NCI-H2171 treated with DMSO at 0.1 percent for 48 hours (cell line): Measurements from ENCODE around the gene HAPSTR1.

ENCODE experiments used
- DNase-seq: peaks from one replicate; lab custom pipeline; 2025; lab: John Stamatoyannopoulos, UW

Gene HAPSTR1

DNA sequence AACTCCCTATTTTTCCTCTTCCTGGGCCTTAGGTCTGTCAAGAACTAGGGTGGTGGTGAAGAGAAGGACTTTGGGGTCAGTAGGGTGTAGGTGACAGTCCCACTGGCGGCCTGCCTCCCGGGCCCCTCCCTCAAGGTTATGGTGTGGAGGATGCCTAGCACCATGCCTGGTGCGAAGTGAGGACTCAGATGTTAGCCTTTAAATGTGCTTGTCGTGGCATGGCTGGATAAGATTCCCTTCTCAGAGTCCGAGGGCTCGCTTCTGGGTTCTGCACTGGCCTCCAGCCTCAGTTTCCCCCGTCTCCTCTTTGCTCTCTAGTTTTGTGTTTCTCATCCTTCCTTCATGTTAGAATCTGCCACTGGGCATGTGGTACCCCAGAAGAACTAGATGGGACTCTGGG is 32.0 kb downstream of the HAPSTR1 start:
- no peak for DNase-seq

DNA sequence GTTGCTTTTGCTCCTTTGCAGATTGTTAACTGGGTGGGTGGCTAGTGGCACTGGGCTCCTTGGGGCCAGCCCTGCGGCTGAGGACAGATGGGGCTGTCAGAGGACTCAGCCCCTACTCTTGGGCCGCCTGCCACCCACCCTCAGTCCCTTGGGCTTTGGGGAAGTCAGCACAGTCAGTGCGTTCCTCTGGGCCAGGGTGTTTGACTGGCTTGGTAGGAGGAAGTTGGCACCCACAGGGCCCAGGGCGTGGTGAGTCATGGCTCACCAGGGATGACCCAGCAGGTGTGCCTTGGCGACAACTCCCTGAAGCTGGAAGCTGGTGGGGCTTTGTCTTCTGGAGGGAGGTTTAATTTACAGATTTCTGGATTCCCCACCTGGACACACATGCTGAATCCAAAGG is 32.4 kb downstream of the HAPSTR1 start:
- DNase-seq, result no peak

DNA sequence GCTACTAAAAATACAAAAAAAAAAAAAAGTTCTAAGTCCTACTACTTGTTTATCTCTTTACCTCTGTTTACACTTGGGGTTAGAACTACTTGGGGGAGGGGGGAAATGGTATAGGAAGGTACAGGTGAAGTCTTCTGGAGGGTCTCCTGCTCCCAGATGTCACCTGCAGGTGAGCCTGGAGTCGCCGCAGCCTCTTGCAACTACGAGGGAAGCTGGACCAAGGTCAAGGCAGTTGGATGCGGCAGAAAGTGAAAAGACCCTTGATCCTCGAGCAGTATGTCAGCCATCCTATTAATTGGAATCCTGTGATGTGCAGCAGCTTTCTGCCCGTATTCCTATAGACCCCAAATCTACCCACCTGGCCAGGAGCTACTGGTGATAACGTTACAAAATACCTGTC is 33.0 kb downstream of the HAPSTR1 start:
- no peak for DNase-seq

DNA sequence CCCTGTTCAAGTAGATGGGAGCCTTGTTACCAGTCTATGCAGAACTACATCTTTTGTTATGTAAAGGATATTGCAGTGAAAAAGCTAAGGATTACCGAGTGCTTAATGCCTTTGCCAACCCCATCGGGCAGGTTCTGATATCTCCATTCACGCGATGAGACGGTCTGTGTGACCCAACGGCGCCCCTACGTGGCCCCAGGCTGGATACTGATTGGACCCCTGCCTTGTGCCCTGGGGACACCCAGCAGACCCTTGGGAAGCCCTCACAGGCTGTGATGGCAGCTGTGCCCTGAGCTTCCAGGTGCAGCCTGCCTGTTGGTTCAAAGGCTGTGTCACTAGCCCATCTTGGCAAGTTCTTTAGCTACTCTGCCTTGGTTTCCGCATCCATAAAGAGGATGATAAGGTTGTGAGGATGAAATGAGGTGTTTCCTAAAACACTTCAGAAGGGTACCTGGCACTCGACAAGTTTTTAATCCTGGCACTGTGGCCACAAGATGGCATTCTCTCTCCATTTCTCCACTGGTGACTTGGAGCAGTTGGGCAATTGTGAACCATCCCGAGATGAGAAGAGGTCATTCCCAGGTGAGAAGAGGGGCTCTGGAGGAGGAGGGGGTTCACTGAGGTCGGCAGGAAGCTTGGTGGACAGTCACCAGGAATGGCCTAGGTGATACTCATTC is 33.6 kb downstream of the HAPSTR1 start:
- no peak for DNase-seq

DNA sequence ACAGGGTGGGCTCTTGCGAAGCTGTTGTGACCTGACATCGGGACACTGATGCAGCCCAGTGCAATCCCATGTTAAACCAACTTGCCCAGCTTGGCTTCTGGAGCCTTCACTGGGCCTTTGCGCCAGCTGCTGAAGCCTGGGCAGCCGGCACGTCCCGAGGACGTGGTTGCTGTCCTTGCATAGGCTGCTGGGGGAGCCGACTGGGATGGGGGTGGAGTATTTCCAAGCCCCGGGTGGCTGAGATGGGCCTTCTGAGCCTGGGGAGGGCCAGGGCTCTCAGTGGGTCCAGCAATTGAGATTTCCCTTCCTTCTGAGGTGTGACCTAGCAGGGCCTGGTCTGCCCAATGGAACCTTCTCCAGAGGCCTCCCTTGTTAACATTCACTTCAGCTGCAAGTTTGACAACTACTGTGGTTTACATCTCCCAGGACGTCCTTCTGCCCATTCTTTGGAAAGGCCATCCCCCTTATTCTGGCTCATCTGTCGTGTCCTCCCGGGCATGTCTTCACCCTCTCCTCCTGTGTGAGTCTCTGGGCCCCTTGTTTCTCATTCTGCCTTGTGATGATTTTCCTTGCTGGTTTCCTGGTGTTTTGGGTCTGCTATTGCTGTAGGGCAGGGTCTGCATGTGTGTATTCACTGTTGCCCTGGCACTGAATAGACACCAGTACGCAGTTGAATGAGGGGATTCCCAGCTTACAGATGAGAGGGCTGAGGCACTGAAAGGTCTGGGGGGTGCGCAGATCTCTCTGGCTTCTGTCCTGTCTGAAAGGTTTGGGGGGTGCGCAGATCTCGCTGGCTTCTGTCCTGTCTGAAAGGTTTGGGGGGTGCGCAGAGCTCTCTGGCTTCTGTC is 34.4 kb downstream of the HAPSTR1 start:
- no peak for DNase-seq

DNA sequence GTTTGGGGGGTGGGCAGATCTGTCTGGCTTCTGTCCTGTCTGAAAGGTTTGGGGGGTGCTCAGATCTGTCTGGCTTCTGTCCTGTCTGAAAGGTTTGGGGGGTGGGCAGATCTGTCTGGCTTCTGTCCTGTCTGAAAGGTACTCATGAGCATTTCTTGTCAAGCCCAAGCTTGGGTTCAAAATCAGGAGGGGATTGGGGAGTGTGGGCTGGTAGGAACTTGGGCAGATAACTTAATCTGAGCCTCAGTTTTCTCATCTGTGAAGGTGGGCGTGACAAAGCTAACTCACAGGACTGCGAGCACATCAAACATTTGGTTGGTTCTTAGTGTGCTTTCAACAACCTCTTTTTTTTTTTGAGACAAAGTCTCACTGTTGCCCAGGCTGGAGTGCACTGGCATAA is 35.2 kb downstream of the HAPSTR1 start:
- DNase-seq, result no peak

DNA sequence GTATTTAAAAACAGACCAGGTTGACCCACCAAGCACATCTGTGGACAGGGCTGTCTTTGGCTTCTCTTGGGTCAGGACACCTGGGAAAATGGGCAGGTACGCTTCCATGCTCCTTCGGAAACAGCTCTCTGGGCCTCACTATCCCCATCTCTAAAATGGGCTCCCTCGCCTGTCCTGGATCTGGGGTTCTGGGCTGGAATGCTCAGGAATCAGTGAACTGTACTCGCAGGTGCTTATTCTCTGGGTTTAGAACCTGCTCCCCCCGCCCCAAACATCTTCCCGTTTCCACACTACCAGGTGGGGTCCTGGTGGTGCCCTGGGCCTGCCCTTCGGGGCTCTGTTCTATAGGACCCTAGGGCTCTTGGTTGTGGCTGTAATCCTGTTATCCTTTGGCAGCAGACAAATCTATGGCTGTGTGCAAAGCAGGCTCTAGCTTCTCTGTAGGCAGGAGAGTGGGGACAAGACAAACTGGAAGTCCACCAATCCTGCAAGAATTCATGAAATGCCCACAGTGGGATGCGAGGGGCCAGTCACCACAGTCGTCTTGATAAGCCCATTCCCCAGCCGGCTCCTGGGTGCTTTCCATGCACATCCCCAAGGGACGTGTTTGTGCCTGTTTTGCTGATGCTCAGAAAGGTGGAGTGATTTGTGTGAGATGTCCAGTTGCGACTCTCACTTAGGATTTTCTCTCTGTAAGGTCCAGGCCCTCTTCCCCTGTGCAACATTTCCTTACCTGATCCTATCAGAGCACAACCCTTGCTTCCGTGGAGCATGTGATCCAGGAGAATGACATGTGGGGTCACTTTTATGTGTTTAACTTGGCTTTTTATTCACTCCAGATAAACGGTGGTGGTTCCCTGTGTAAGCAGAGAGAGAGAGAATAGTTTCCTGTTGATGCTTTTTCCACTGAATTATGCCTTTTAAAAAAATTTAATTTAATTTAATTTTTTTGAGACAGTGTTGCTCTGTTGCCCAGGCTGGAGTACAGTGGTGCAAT is 37.2 kb downstream of the HAPSTR1 start:
- no peak for DNase-seq

DNA sequence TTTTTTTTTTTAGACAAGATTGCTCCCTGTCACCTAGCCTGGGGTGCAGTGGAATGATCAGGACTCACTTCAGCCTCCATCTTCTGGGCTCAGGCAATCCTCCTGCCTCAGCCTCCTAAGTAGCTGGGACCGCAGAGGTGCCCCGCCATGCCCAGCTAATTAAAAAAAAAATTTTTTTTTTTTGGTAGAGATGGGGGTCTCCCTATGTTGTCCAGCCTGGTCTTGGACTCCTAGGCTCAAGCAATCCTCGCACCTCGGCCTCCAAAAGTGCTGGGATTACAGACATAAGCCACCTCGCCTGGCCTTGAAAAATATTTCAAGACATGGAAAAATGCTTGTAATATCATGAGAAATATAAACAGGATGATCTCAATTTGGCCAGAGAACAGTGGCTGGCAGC is 42.9 kb downstream of the HAPSTR1 start:
- no peak for DNase-seq

DNA sequence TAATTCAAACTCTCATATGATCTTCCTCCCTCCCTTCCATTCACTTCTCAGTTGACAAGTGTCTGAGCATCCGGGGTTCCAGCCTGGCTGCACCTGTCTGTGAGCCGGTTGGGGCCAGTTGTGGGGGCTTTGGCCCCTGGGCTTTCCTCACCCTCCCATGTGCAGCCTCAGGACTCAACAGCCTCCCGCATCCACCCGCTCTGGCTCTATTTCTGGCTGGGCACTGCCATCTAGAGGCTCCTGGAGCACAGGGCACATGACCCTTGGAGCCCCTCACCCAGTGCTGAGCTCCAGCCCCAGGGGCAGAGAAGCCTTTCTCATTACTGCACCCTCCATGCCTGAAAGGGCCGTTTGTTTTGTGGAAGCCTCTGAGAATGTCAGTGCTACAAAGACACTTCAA is 43.3 kb downstream of the HAPSTR1 start:
- peak; percentile 53 for DNase-seq

DNA sequence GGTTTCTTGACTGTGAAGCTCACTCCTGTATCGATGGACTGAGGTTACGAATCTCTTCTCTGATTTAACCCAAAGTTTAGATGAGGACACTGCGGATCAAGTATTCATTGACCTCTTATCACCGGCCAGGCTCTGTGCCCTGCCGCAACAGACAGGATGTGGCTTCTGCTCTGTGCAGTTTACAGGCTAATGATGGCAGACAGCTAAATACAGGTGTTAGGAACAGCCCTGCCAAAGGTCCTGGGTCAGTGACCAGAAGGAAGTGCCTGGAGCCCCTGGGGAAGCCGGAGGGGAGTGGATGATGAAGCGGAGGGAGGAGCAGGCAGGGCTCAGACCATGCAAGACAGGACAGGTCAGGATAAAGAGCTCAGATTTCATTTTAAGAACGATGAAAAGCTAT is 44.4 kb downstream of the HAPSTR1 start:
- no peak for DNase-seq

DNA sequence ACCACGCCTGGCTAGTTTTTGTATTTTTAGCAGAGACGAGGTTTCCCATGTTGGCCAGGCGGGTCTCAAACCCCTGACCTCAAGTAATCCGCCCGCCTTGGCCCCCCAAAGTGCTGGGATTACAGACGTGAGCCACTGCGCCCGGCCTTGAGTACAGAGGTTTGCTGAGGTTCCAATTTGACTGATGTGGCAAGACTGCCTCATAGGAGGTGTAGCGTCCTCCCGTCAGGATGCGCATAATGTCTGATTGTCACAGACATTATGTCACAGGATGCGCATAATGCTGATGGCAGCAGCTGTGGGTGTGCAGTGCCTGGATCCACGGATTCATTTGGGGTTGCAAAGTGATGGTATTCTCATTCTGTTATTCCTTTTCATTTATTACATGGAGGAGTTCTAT is 45.2 kb downstream of the HAPSTR1 start:
- DNase-seq, result no peak

DNA sequence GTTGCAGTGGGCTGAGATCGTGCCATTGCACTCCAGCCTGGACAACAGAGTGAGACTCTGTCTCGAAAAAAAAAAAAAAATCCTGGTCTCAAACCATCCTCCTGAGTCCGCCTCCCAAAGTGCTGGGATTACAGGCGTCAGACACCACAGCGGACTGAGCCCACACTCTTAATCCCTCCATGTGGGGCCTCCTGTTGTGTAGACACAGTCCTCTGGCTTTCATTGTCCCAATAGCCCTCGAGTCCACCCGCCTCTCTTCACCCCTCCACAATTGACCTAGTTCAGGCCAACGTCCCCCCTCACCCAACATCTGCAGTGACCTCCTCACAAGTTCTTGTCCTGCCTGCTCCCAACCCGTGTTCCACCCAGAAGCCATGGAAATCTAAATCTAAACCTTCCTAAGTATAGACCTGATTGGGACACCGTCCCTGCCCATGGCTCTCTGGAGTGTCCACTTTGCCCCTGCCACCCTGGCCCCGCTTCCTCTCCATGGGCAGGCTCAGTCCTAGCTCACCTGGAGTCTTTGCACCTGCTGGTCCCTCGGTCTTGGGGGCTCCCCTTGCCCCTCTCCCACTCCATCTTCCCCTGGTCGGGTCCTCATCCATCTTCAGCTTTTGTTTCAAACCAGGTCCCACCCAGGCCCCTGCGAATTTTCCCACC is 46.7 kb downstream of the HAPSTR1 start:
- no peak for DNase-seq

DNA sequence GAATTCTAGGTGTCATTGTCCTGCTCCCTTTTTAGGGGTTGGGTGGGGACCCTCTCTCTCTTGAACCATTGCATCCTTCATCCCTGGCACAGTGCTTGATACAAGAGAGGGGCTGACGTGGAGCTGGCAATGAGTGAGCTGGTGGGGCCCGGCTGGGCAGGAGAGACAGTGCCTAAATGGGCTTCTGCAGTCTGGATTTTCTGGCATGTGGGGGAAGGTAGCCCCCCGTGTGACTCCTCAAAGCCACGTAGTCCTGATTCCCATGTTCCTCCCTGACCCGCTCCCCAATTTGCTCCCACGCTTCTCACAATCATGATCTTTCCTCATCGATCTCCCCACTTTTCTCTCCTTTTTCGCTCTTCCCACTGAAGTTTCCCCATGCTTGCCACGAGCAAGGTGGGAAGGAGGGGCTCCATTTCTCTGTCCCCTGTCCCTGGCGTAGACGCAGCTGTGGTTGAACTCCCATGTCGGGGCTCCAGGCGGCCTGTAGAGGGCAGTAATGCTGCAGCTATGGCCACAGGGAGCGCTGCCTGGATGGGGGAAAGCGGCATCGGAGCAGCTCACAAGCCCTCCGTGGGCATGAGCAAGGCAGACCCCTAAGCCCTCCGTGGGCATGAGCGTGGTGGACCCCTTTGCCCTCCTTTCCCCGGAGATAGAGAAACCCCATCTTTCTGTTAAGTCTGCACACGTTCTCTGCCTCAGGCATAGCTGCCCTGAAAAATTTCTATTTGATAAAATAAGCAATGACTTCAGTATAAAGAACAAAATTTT is 47.5 kb downstream of the HAPSTR1 start:
- DNase-seq, result peak; percentile 66

DNA sequence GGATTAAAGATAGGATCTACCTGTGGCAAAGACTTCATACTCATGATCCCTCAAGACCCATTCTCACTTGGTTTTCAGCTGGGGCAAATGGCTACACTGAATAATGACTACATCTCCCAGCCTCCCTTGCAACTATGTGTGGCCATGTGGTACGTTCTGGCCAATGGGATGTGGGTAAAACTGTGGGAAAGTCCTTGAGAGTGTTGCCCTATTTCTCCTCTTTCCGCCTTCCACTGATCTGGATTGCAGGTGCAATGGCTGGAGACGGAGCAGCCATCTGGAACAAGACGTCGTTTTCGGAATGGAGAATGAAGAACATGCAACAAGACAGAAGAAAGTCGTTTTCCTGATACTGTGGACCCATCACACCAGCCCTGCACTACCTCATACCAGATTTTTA is 48.5 kb downstream of the HAPSTR1 start:
- DNase-seq, result peak; percentile 18
